Right lobe of liver (tissue), 6 donors: ENCODE results near the gene SRMS. TPM values are rescaled to one million over a fixed set of nuclear protein-coding genes. Genes with fewer than 3 reads are reported as not detected.

Experiments used
- ATAC-seq, 4 donors: fragments of 200-7000 bp; cut with Tn5 transposase; one replicate each; pipeline ENCODE4 v1.9.1; 2020; ENCODE audit warnings: mild to moderate bottlenecking in 4 of 4, moderate library complexity in 4 of 4
- DNase-seq, 3 donors: peaks; one replicate each; pipeline ENCODE4 v3.0.0-alpha.2; 2020
- H3K27ac ChIP-seq, 3 donors: fragments of 200-600 bp; one replicate each; pipeline ENCODE4 v1.8.0; 2022
- H3K27me3 ChIP-seq, 2 donors: fragments of 200-600 bp; one replicate each; pipeline ENCODE4 v1.8.0; 2022
- H3K36me3 ChIP-seq, 4 donors: fragments of 200-600 bp; sonication (generic) in 1 of 4; one replicate each; pipeline versions ENCODE4 v1.5.1 to v1.8.0; 2017 to 2022; ENCODE audit warnings: control low read depth in 1 of 4
- H3K4me1 ChIP-seq, 4 donors: fragments of 200-600 bp; sonication (generic) in 1 of 4; one replicate each; pipeline versions ENCODE4 v1.5.1 to v1.8.0; 2017 to 2022; ENCODE audit warnings: control low read depth in 1 of 4
- H3K4me3 ChIP-seq, 3 donors: fragments of 200-600 bp; one replicate each; pipeline ENCODE4 v1.8.0; 2022
- H3K9me3 ChIP-seq, 4 donors: fragments of 200-600 bp; sonication (generic) in 1 of 4; one replicate each; pipeline versions ENCODE4 v1.5.1 to v1.8.0; 2017 to 2022; ENCODE audit warnings: control low read depth in 1 of 4
- CTCF ChIP-seq, 4 donors: fragments of 200-600 bp in 3 of 4; fragments of 450-650 bp in 1 of 4; IDR thresholded peaks; one replicate each; pipeline versions ENCODE4 v1.5.1 to v1.8.0; 2016 to 2022; ENCODE audit warnings: antibody characterized with exemption in 4 of 4, mild to moderate bottlenecking in 2 of 4
- POLR2A ChIP-seq: fragments of 450-650 bp; IDR thresholded peaks from one replicate; pipeline ENCODE4 v1.6.1; 2017; ENCODE audit warnings: antibody characterized with exemption, mild to moderate bottlenecking
- WGBS: methylation state at CpG from one replicate; pipeline ENCODE4 v1.1.6; 2018; ENCODE audit warnings: low coverage, low lambda C conversion rate; ENCODE audit not compliant: insufficient coverage; ENCODE audit errors: missing lambda C conversion rate; 5-methylcytosine and 5-hydroxymethylcytosine counted together
- intact Hi-C, 2 donors: fragments of 100-400 bp; cut with DNase I; formaldehyde crosslinking; loops; one replicate each; pipeline versions ENCODE4 v1.11.2 to v1.14.1; 2022
- total RNA-seq, 6 experiments: library from RNA; depleted of rRNA in 2 of 6; stranded (reverse); fragments of >200 nt in 2 of 6; fragmentation: NEBNext Ultra II Directional in 3 of 6; extraction: Animal tissue kit (Norgen Biotek cat#: 25700) in 3 of 6; gene quantifications; one replicate each; pipeline versions ENCODE4 v1.1.0 to v1.2.4, GENCODE V29; 2016 to 2023
- donor health status: DM: no; HTN: yes; CAD: no.
- donor health status: DM: no; HTN: no; CAD: no.
- donor health status: DM: no; HTN: no; CAD: no.
- donor health status: DM: no; HTN: yes; CAD: no.
- donor health status: DM: no; HTN: yes; CAD: no.

The SRMS gene
- total RNA-seq, 6 experiments from 2014 or later = not detected

GRCh38 chr20:63536241-63536977 is 11.1 kb downstream of the SRMS start:
- Histone ChIP-seq H3K4me1 (peaks cover 0 to 16% (median 7%) of the 10 kb centered on the region in 4 donors), H3K9me3 (no peaks in the 10 kb centered on the region), H3K4me3 (peak overlapping the region in 1 of 3 donors; percentile 32), H3K36me3 (no peaks in the 10 kb centered on the region), H3K27me3 (no peaks in the 10 kb centered on the region), H3K27ac (peak overlapping the region in 1 of 3 donors; percentile 75)
- WGBS = 44% methylated on average over 11 of the region's 35 CpGs
- TF ChIP-seq CTCF (IDR thresholded peaks at IDR 0.05) (no peak), POLR2A (no peak)
- intact Hi-C loops = loop anchor here in 1 of 2 donors (10.0 kb wide), 1 partner anchor 438 kb away; the partner anchor contains the start of gene SAMD10
- no peak for ATAC-seq
- DNase-seq = peak in 1 of 3 donors; percentile 57

DNA sequence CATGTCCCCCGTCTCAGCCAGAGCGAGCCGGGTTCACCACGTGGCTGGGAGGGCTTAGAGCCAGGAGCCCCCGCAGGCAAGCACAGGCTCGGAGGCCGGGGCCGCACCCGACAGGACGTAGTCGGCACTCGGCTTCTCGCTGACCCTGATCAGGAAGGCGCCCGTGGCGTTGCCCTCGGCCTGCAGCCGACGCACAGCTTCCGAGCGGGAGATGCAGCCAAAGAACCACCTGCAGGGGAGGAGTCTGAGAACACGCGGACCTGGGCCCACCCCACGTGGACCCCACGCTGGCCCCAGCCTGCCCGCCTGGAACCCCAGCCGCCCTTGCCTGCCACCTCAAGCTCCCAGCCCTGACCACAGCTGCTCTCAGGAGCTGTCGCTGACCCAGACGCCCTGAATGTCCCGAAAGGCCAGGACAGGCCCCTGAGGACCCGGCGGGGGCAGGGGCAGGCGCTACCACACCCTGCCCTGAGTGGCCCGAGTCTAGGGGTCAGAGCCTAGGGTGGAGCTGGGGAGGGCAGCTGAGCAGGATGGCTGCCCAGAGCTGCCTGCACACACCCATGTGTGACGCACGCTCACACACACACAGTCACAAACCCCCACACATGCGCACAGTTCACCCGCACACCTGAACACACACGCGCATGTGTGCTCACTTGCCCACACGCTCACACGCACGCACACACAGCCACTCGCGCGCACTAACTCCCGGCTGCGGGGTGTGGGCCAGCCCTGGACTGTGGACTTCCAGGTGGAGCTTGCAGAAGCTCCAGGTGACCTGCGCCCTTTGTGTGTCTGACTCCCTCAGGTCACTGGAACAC is 12.5 kb downstream of the SRMS start:
- Histone ChIP-seq H3K36me3 (no peaks in the 10 kb centered on the region), H3K27ac (peak overlapping the region in 2 of 3 donors; percentile 21 to 27), H3K27me3 (no peaks in the 10 kb centered on the region), H3K4me1 (peaks cover 0 to 16% (median 7%) of the 10 kb centered on the region in 4 donors), H3K4me3 (peak overlapping the region in 2 of 3 donors; percentile 16 to 32), H3K9me3 (no peaks in the 10 kb centered on the region)
- 23% methylated on average over 10 of the region's 49 CpGs for WGBS
- peak; percentile 73 to 92 (median 89) for DNase-seq
- intact Hi-C loops = loop anchor here in 1 of 2 donors (10.0 kb wide), 1 partner anchor 440 kb away; the partner anchor contains the start of gene SAMD10
- ATAC-seq = peak; percentile 46 to 62 (median 56)
- TF ChIP-seq CTCF (IDR thresholded peaks at IDR 0.05) (no peak), POLR2A (peak; percentile 39)

GRCh38 chr20:63534427-63534830 is 13.1 kb downstream of the SRMS start:
- no peaks in the 10 kb centered on the region for H3K36me3 ChIP-seq
- H3K9me3 ChIP-seq = no peaks in the 10 kb centered on the region
- WGBS = 90% methylated on average over 2 of the region's 12 CpGs
- no peak overlapping the region for H3K27ac ChIP-seq
- TF ChIP-seq POLR2A = no peak
- TF ChIP-seq CTCF (IDR thresholded peaks at IDR 0.05) = no peak
- peaks cover 0 to 16% (median 7%) of the 10 kb centered on the region in 4 donors for H3K4me1 ChIP-seq
- H3K4me3 ChIP-seq = peak overlapping the region in 1 of 3 donors; percentile 16
- H3K27me3 ChIP-seq = no peaks in the 10 kb centered on the region
- DNase-seq = no peak
- intact Hi-C loops = loop anchor here in 1 of 2 donors (10.0 kb wide), 1 partner anchor 440 kb away; the partner anchor contains the start of gene SAMD10
- ATAC-seq = no peak

DNA sequence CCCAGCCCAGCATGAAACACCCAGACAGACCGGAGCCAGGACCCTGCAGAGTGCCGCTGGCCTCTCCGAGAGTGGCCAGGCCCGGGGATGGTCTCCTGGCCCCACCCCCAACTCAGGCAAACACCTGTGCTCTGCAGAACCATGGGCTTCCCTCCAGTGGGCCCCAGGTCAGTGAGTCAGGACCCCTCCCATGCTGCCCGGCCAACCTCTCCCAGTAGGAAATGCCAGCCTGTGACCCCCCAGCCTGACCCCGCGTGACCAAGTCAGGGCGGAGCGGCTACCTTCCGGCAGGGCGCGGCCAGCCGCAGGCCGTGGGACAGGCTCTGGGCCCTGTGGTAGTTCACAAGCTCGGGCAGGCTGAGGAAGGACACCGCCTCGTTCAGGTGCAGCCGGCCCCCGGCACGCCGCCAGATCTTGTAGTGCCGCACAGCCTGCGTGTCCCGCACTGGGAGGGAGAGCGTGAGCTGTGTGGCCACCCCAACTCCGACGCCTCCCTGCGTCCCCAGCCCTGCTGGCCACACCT is 13.6 kb downstream of the SRMS start:
- peak in 1 of 3 donors; percentile 62 for DNase-seq

More for the DNA sequence above, 13.6 kb downstream of the SRMS start:
- ATAC-seq = no peak
- Histone ChIP-seq H3K27me3 (no peaks in the 10 kb centered on the region), H3K4me3 (no peak overlapping the region), H3K9me3 (no peaks in the 10 kb centered on the region), H3K4me1 (peaks cover 0 to 16% (median 7%) of the 10 kb centered on the region in 4 donors), H3K27ac (no peak overlapping the region), H3K36me3 (no peaks in the 10 kb centered on the region)
- no CpG with 5 or more reads among the region's 28 CpGs for WGBS
- TF ChIP-seq CTCF (IDR thresholded peaks at IDR 0.05) (no peak), POLR2A (no peak)
- intact Hi-C loops = loop anchor here in 1 of 2 donors (10.0 kb wide), 1 partner anchor 441 kb away; the partner anchor contains the start of gene SAMD10
